H9 (cell line): ENCODE measurements around the gene MINDY2. TPM values are rescaled to one million over a fixed set of nuclear protein-coding genes. Genes with fewer than 3 reads are reported as not detected.
"Not testable (repeated sequence)": the region's sequence is repeated elsewhere in the genome, so short reads cannot be mapped to it uniquely, and the experiment has no call there.

Source experiments
- DNase-seq: peaks from one replicate; pipeline ENCODE4 v3.0.0-alpha.2; 2017
- H2AFZ ChIP-seq: one replicate; pipeline ENCODE4 v1.6.1; 2013; ENCODE audit warnings: mild to moderate bottlenecking, low read length, control low read depth, moderate library complexity
- H2AK5ac ChIP-seq: 2 replicates; pipeline ENCODE4 v1.6.1; 2013; ENCODE audit warnings: low read length, control low read depth, mixed read lengths; ENCODE audit not compliant: insufficient read length
- H2BK120ac ChIP-seq: one replicate; pipeline ENCODE4 v1.6.1; 2013; ENCODE audit warnings: low read depth, mild to moderate bottlenecking, low read length, control low read depth, inconsistent platforms; ENCODE audit not compliant: poor library complexity, severe bottlenecking
- H2BK12ac ChIP-seq: 2 replicates; pipeline ENCODE4 v1.6.1; 2013; ENCODE audit warnings: low read length, control low read depth, mixed read lengths, low read depth; ENCODE audit not compliant: insufficient read length
- H2BK15ac ChIP-seq: 2 replicates; pipeline ENCODE4 v1.6.1; 2013; ENCODE audit warnings: low read depth, low read length, control low read depth
- H2BK20ac ChIP-seq: one replicate; pipeline ENCODE4 v1.6.1; 2013; ENCODE audit warnings: low read depth, mild to moderate bottlenecking, low read length, control low read depth, inconsistent platforms; ENCODE audit not compliant: poor library complexity, severe bottlenecking
- H2BK5ac ChIP-seq: 2 replicates; pipeline ENCODE4 v1.6.1; 2013; ENCODE audit warnings: low read length, control low read depth, mixed read lengths; ENCODE audit not compliant: insufficient read length
- H3K14ac ChIP-seq: 2 replicates; pipeline ENCODE4 v1.6.1; 2013; ENCODE audit warnings: low read length, control low read depth; ENCODE audit not compliant: insufficient read depth
- H3K18ac ChIP-seq: 2 replicates; pipeline ENCODE4 v1.6.1; 2013; ENCODE audit warnings: low read depth, mild to moderate bottlenecking, mixed read lengths, low read length, control low read depth; ENCODE audit not compliant: insufficient read length
- H3K23ac ChIP-seq: 2 replicates; pipeline ENCODE4 v1.6.1; 2013; ENCODE audit warnings: low read length, control low read depth, mixed read lengths, low read depth; ENCODE audit not compliant: insufficient read length
- H3K23me2 ChIP-seq: 2 replicates; pipeline ENCODE4 v1.6.1; 2013; ENCODE audit warnings: low read depth, mild to moderate bottlenecking, mixed read lengths, low read length, control low read depth; ENCODE audit not compliant: insufficient read length, poor library complexity, severe bottlenecking
- H3K27ac ChIP-seq: 2 replicates; pipeline ENCODE4 v1.5.1; 2013; ENCODE audit warnings: low read length, control low read depth, mixed read lengths, low read depth; ENCODE audit not compliant: insufficient read length
- H3K27me3 ChIP-seq: 2 replicates; pipeline ENCODE4 v1.6.1; 2013; ENCODE audit warnings: low read length, control low read depth, inconsistent platforms; ENCODE audit not compliant: insufficient read depth
- H3K4ac ChIP-seq: 2 replicates; pipeline ENCODE4 v1.6.1; 2013; ENCODE audit warnings: low read depth, mild to moderate bottlenecking, control low read depth, inconsistent platforms, low read length, moderate library complexity
- H3K4me1 ChIP-seq: 2 replicates; pipeline ENCODE4 v1.6.1; 2013; ENCODE audit warnings: low read length, control low read depth, inconsistent platforms; ENCODE audit not compliant: insufficient read depth
- H3K4me2 ChIP-seq: 2 replicates; pipeline ENCODE4 v1.6.1; 2013; ENCODE audit warnings: low read length, control low read depth, mixed read lengths; ENCODE audit not compliant: insufficient read length, insufficient read depth
- H3K56ac ChIP-seq: 2 replicates; pipeline ENCODE4 v1.6.1; 2013; ENCODE audit warnings: low read depth, mild to moderate bottlenecking, mixed read lengths, low read length, control low read depth; ENCODE audit not compliant: insufficient read length
- H3K79me1 ChIP-seq: 2 replicates; pipeline ENCODE4 v1.6.1; 2013; ENCODE audit warnings: low read depth, mild to moderate bottlenecking, moderate library complexity, low read length, control low read depth, inconsistent platforms; ENCODE audit not compliant: insufficient read depth, poor library complexity, severe bottlenecking
- H3K79me2 ChIP-seq: 2 replicates; pipeline ENCODE4 v1.6.1; 2013; ENCODE audit warnings: low read length, control low read depth, inconsistent platforms; ENCODE audit not compliant: insufficient read depth
- H3K9ac ChIP-seq: 2 replicates; pipeline ENCODE4 v1.6.1; 2013; ENCODE audit warnings: low read length, control low read depth, mixed read lengths; ENCODE audit not compliant: insufficient read length; ENCODE audit errors: extremely low read depth
- H3K9me3 ChIP-seq: one replicate; pipeline ENCODE4 v1.6.1; 2013; ENCODE audit warnings: low read depth, low read length, inconsistent platforms; ENCODE audit not compliant: control insufficient read depth
- H3T11ph ChIP-seq: one replicate; pipeline ENCODE4 v1.6.1; 2013; ENCODE audit warnings: mild to moderate bottlenecking, low read length, control low read depth, inconsistent platforms
- H4K20me1 ChIP-seq: one replicate; pipeline ENCODE4 v1.6.1; 2013; ENCODE audit not compliant: control insufficient read depth, insufficient read length, insufficient read depth
- H4K5ac ChIP-seq: 2 replicates; pipeline ENCODE4 v1.6.1; 2013; ENCODE audit warnings: low read depth, mild to moderate bottlenecking, mixed read lengths, low read length, control low read depth; ENCODE audit not compliant: insufficient read length
- H4K8ac ChIP-seq: replicated peaks from 2 replicates; pipeline ENCODE4 v1.6.1; 2013; ENCODE audit warnings: low read length, control low read depth, mixed read lengths, low read depth; ENCODE audit not compliant: insufficient read length
- H4K91ac ChIP-seq: 2 replicates; pipeline ENCODE4 v1.6.1; 2013; ENCODE audit warnings: low read depth, mild to moderate bottlenecking, moderate library complexity, mixed read lengths, low read length, control low read depth; ENCODE audit not compliant: insufficient read length
- H3K27ac Mint-ChIP-seq, 3 experiments: 2 replicates in 2 of 3; 3 replicates in 1 of 3; pipeline ENCODE4 v1.8.0; 2020 to 2021; ENCODE audit warnings: mixed read lengths in 3 of 3, mild to moderate bottlenecking in 1 of 3, moderate library complexity in 1 of 3
- H3K27me3 Mint-ChIP-seq: 2 replicates; pipeline ENCODE4 v1.8.0; 2021; ENCODE audit warnings: low read depth, mild to moderate bottlenecking, moderate library complexity, mixed read lengths
- H3K36me3 Mint-ChIP-seq, 3 experiments: 2 replicates in 2 of 3; 3 replicates in 1 of 3; pipeline ENCODE4 v1.8.0; 2020 to 2021; ENCODE audit warnings: low read depth in 3 of 3, mixed read lengths in 3 of 3; ENCODE audit not compliant: insufficient read depth in 1 of 3
- H3K4me1 Mint-ChIP-seq, 2 experiments: 2 replicates each; pipeline ENCODE4 v1.8.0; 2020; ENCODE audit warnings: mixed read lengths in 2 of 2
- H3K4me3 Mint-ChIP-seq, 2 experiments: 2 replicates in 1 of 2; 3 replicates in 1 of 2; pipeline ENCODE4 v1.8.0; 2020 to 2021; ENCODE audit warnings: mild to moderate bottlenecking in 2 of 2, mixed read lengths in 2 of 2, moderate library complexity in 1 of 2
- H3K9me3 Mint-ChIP-seq, 2 experiments: 2 replicates in 1 of 2; 3 replicates in 1 of 2; pipeline ENCODE4 v1.8.0; 2020; ENCODE audit warnings: mild to moderate bottlenecking in 2 of 2, mixed read lengths in 2 of 2, moderate library complexity in 1 of 2
- WGBS: extraction: QIAGEN DNeasy Blood & Tissue Kit; methylation state at CpG from one replicate; pipeline ENCODE4 v1.1.7; 2013; ENCODE audit warnings: missing lambda C conversion rate, low lambda C conversion rate, mixed read lengths; ENCODE audit not compliant: insufficient read length; ENCODE audit errors: extremely low coverage; 5-methylcytosine and 5-hydroxymethylcytosine counted together
- total RNA-seq: library from RNA; stranded (reverse); gene quantifications from 2 replicates; pipeline ENCODE4 v1.2.1, GENCODE V29; 2021
- TF ChIP-seq, protein P1 (sequence below): fragments of 200-600 bp; sonication (generic); conservative IDR thresholded peaks from 3 replicates; pipeline ENCODE4 v1.8.0; 2021; ENCODE audit warnings: antibody characterized with exemption, mild to moderate bottlenecking

MINDY2 gene
- total RNA-seq, 1 experiment from 2014 or later = 32.3 TPM

DNA sequence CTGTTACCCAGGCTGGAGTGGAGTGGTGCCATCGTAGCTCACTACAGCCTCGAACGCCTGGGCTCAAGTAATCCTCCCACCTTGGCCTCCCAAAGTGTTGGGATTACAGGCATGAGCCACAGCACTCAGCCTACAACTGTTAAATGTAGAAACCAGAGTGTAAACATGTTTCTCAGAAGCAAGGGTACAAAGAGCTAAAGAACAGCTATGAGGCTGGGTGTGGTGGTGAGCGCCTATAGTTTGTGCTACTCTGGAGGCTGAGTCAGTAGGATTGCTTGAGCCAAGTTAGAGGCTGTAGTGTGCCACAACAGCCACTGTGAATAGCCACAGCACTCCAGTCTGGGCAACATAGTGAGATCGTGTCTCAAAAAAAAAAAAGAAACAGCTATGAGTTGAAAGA, 4.8 kb upstream of the MINDY2 start:
- no peaks in the 10 kb centered on the region for H3K27me3 Mint-ChIP-seq
- no peak overlapping the region for H2BK12ac ChIP-seq
- H3K4me3 Mint-ChIP-seq = no peak overlapping the region
- peaks cover 4% of the 10 kb centered on the region for H3K23me2 ChIP-seq
- no CpG with 5 or more reads among the region's 5 CpGs for WGBS
- no peak overlapping the region for H3K56ac ChIP-seq
- H4K20me1 ChIP-seq = no peaks in the 10 kb centered on the region
- H3K23ac ChIP-seq = no peak overlapping the region
- H3K27ac Mint-ChIP-seq = peak overlapping the region in 1 of 3 experiments; percentile 13; a peak in 1 of 7 replicates
- no peak overlapping the region for H4K8ac ChIP-seq
- peaks cover 8 to 11% of the 10 kb centered on the region in 2 experiments; a peak in 3 of 4 replicates for H3K4me1 Mint-ChIP-seq
- H3T11ph ChIP-seq = no peak overlapping the region
- H2BK5ac ChIP-seq = no peak overlapping the region
- H3K79me2 ChIP-seq = no peaks in the 10 kb centered on the region
- H3K27ac ChIP-seq = no peak overlapping the region
- no peak overlapping the region for H2AFZ ChIP-seq
- H3K18ac ChIP-seq = no peak overlapping the region
- H3K79me1 ChIP-seq = no peaks in the 10 kb centered on the region
- no peak overlapping the region for H3K9ac ChIP-seq
- H4K5ac ChIP-seq = no peak overlapping the region
- no peak overlapping the region for H2AK5ac ChIP-seq
- no peak overlapping the region for H2BK20ac ChIP-seq
- no peak overlapping the region for H3K4me2 ChIP-seq
- no peak overlapping the region for H4K91ac ChIP-seq
- no peaks in the 10 kb centered on the region for H3K4me1 ChIP-seq
- DNase-seq = no peak
- H3K14ac ChIP-seq = no peak overlapping the region
- H3K9me3 ChIP-seq = no peaks in the 10 kb centered on the region
- no peak overlapping the region for H2BK120ac ChIP-seq
- H2BK15ac ChIP-seq = no peak overlapping the region
- TF ChIP-seq, protein P1, sequence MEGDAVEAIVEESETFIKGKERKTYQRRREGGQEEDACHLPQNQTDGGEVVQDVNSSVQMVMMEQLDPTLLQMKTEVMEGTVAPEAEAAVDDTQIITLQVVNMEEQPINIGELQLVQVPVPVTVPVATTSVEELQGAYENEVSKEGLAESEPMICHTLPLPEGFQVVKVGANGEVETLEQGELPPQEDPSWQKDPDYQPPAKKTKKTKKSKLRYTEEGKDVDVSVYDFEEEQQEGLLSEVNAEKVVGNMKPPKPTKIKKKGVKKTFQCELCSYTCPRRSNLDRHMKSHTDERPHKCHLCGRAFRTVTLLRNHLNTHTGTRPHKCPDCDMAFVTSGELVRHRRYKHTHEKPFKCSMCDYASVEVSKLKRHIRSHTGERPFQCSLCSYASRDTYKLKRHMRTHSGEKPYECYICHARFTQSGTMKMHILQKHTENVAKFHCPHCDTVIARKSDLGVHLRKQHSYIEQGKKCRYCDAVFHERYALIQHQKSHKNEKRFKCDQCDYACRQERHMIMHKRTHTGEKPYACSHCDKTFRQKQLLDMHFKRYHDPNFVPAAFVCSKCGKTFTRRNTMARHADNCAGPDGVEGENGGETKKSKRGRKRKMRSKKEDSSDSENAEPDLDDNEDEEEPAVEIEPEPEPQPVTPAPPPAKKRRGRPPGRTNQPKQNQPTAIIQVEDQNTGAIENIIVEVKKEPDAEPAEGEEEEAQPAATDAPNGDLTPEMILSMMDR = no peak
- H3K27me3 ChIP-seq = no peaks in the 10 kb centered on the region
- peaks cover 0 to 6% (median 6%) of the 10 kb centered on the region in 3 experiments; a peak in 4 of 7 replicates for H3K36me3 Mint-ChIP-seq
- peaks cover 9 to 10% of the 10 kb centered on the region in 2 experiments; a peak in 4 of 5 replicates for H3K9me3 Mint-ChIP-seq
- H3K4ac ChIP-seq = no peak overlapping the region

DNA sequence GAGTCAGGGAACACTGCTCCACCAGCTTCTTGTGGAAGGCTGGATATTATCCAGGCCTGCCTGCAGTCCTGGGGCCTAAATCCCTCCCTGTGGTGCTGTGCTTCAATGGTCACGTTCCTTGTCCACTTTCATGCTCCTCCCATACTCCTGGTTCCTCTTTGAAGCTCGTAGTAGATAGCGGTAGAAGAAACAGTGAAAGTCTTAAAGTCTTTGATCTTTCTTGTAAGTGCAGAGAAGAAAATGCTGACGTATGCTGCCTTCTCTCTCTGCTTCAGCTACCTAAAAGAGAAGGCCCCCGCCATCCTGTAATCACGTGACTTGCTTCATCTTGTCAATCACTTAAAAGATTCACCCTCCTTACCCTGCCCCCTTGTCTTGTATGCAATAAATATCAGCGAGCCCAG, 2.5 kb upstream of the MINDY2 start:
- H4K20me1 ChIP-seq, H3K4ac ChIP-seq, H3K9me3 ChIP-seq, H3K79me2 ChIP-seq, H3K4me3 Mint-ChIP-seq, H3K23me2 ChIP-seq, H3K4me2 ChIP-seq, H3K14ac ChIP-seq, H4K5ac ChIP-seq, H2BK120ac ChIP-seq, H3K4me1 ChIP-seq, H3K79me1 ChIP-seq, DNase-seq, H3K36me3 Mint-ChIP-seq, H2AK5ac ChIP-seq, H2BK20ac ChIP-seq, H3K9ac ChIP-seq, H2BK12ac ChIP-seq, H2BK5ac ChIP-seq, H3K27ac Mint-ChIP-seq, H4K8ac ChIP-seq, H2AFZ ChIP-seq, H3K9me3 Mint-ChIP-seq, H2BK15ac ChIP-seq, H4K91ac ChIP-seq, H3K23ac ChIP-seq, H3K27ac ChIP-seq, H3K18ac ChIP-seq, H3K27me3 Mint-ChIP-seq, H3T11ph ChIP-seq, H3K27me3 ChIP-seq, H3K56ac ChIP-seq: not testable (repeated sequence)
- WGBS = no CpG with 5 or more reads among the region's 7 CpGs
- peaks cover 16 to 19% of the 10 kb centered on the region in 2 experiments for H3K4me1 Mint-ChIP-seq
